HG03432 (cell line): ENCODE data around the gene PIK3CB.
A peak's percentile ranks its signal among the peaks of the same experiment; 100 is the strongest.
"Not testable (repeated sequence)": the region's sequence is repeated elsewhere in the genome, so short reads cannot be mapped to it uniquely, and the experiment has no call there.

Experiments used
- ATAC-seq: cut with Tn5 transposase; IDR thresholded peaks from one replicate; pipeline ENCODE4 v1.9.1; 2021; ENCODE audit warnings: mild to moderate bottlenecking, moderate library complexity; ENCODE audit not compliant: unreplicated experiment

Gene PIK3CB

DNA sequence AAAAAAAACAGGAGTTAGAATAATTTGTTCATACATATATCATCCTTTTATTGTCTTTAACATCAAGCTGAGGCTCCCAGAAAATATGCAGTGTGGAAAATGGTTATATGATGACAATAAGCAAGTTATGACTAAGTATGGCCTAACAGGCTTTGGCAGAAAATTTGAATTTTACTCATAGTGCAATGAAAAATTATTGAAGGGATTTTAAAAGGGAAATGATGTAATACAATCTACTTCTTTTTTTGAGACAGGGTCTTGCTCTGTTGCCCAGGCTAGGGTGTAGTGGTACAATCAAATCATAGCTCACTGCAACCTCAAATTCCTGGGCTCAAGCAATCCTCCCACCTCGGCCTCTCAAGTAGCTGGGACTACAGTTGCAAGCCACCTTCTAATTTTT lies 147.5 kb downstream of the PIK3CB start:
- ATAC-seq, result peak; percentile 36

GRCh38 chr3:138686771-138687221 lies 147.9 kb downstream of the PIK3CB start:
- ATAC-seq, result peak; percentile 98

DNA sequence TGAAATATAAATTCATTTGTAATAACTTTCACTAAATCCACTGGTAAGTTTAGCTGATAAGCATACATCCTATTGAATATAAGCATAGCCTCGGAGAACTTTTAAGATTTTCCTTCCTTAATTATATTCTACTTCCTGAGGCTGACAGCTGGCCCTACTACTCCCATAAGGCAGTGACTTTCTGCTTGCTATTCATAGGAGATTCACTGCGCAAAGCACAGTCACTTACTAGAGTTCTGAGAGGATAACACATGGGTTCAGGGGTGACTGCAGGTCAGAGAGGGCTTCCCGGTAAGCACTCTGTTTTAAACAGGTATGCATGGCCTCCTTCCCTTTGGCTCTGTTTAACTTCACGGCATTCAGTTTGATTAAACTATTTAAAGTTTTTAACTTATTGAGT lies 150.3 kb downstream of the PIK3CB start:
- no peak for ATAC-seq

- no peak for ATAC-seq
Measured at GRCh38 chr3:138682648-138683047, 152.1 kb downstream of the PIK3CB start.

DNA sequence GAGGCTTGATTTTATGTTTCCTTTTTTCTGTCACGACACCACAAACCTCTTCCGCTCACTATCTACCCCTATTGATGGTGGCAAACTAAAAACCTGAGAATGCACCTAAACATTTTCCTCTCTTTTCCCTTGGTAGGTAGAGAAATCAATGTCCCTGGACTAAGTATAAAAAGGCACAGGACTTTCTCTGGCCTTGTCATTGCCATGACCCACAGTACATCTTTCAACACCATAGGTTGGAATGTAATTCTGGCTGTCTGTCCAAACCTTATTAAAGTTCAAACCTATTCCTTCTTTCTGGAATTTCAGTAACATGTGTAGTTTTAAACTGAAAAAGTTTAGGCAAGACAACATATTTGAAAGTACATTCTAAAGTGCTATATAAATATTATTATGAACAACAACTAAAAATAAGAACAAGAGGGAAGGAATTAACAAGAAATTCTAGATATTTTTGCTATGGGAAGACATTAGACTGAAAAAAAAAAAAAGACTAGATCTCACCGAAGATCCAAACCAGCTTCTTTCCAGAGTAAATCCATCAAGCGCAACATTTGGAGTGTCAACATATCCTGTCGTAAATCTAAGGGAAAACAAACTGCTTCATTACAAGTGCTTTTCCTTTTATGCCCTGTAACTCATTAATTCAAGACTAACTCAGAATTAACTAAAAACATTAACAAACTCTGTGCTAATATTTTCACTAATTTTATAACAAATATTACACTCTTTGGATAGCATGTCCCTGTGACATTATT lies 153.1 kb downstream of the PIK3CB start:
- ATAC-seq, result no peak

DNA sequence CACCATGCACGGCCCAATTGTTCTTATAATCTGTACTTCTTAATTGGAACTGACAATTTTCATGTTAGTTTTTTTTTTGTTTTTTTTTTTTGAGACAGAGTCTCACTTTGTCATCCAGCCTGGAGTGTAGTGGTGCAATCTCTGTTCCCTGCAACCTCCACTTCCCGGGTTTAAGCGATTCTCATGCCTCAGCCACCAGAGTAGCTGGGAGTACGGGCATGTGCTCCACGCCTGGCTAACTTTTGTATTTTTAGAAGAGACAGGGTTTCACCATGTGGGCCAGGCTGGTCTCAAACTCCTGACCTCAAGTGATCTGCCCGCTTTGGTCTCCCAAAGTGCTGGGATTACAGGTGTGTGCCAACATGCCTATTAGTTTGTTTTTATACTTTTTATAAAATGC lies 153.8 kb downstream of the PIK3CB start:
- not testable (repeated sequence) for ATAC-seq

- ATAC-seq, result no peak
Measured at GRCh38 chr3:138678874-138679392, 155.8 kb downstream of the PIK3CB start.

- no peak for ATAC-seq
Measured at GRCh38 chr3:138678086-138678485, 156.6 kb downstream of the PIK3CB start.

DNA sequence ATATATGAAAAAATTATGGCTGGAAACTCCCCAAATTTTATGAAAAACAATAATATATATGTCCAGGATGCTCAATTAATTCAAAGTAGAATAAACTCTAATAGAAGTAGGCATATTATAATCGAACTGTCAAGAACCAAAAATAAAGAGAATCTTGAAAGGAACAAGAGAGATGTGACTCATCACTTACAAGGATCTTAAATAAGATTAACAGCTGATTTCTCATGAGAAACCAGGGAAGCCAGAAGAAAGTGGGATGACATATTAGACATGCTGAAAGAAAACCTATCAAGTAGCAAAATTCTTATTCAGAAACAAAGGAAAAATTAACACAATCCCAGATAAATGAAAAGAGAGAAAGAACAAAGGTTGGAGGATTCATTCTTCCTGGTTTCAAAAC lies 159.3 kb downstream of the PIK3CB start:
- no peak for ATAC-seq

DNA sequence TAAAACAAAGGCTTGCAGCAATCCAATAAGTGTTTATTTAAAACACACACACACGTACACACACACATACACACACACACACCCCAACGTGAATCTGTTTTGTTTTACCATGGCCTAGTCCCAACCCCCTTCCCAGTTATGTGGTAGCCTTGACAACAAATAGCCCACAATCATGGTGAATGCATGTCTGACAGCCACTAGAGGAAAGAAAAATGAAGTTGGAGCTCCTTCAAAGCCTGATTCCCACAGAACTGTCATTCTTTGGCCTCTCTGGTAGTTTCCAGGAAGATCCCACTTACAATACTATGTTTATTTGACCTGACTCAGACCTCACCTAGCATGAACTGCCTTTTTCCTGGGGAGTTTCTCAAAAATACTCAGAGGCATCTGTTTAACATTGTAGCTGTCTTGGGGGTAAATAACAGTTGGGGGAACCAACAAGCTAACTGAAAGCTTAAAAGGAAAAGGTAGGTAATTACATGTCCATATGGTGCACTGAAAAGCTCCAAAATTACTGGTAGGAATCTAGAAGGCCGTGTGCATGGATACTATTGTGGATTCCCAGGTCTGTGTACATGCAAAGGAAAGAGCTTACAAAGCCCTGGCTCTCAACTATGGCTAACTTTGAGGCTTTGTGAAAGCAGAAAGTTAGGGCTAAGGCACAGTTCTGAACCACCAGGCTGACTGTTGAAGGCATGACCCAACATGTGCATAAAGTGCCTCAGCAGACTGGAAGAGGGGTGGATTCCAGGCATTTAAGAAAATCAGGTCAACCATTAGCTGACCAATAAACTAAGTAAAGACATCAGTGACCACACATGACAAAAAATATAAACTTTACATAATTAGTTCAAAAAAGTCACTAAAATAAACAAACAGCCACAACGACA lies 160.8 kb downstream of the PIK3CB start:
- ATAC-seq, result no peak

DNA sequence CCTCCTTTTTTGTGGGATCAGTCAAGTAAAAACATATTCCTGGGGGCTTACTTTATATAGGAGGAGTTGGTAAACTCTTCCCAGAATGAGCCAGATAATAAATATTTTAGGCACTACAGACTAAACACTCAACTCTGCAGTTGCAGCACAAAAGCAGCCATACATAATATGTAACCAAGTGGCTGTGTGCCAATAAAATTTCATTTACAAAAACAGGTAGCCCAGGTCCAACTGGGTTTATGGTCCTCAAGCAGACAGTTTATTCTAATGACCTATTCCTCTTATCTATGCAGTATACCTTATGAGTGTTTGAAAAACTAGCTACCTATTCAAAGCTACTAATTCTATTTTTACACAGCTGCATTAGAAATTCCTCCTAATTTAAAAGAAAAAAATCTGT lies 164.3 kb downstream of the PIK3CB start:
- ATAC-seq, result no peak

GRCh38 chr3:138668107-138668506 lies 166.6 kb downstream of the PIK3CB start:
- no peak for ATAC-seq

GRCh38 chr3:138657508-138657907 lies 177.2 kb downstream of the PIK3CB start:
- ATAC-seq, result no peak

GRCh38 chr3:138653567-138653966 lies 181.2 kb downstream of the PIK3CB start:
- ATAC-seq, result no peak

DNA sequence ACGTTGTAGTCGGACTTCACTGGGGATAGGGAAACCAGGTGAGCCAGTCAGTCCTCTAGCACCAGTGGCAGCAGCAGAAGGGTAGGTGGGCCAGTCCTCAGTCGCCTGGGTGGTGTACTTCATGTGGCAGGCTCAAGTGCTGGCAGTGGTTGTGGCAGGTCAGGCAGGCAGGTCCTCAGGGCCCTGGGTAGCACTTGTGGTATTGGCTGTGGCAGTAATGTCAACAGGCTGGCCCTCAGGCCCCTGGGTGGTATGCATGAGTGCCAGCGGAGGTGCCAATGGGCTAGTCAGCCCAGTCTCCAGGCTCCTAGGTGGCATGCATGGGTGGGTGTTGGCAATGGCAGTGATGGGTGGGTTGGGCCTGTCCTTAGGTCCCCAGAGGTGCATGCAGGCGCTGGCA lies 185.6 kb downstream of the PIK3CB start:
- no peak for ATAC-seq

GRCh38 chr3:138646513-138646912 lies 188.2 kb downstream of the PIK3CB start:
- no peak for ATAC-seq

DNA sequence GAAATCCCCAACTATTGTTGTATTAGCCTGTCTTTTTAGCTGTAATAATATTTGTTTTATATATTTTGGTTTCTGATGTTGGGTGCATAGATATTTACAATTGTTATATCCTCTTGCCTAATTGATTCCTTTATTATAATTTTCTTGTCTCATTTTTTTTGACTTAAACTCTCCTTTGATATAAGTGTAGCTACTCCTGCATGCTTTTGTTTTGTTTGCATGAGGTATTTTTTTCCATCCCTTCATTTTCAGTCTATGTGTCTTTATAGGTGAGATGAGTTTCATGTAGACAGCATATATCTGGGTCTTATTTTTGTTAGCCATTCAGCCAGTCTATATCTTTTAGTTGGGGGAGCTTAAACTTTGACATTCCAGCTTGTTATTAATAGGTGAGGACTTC lies 188.7 kb downstream of the PIK3CB start:
- ATAC-seq, result no peak

DNA sequence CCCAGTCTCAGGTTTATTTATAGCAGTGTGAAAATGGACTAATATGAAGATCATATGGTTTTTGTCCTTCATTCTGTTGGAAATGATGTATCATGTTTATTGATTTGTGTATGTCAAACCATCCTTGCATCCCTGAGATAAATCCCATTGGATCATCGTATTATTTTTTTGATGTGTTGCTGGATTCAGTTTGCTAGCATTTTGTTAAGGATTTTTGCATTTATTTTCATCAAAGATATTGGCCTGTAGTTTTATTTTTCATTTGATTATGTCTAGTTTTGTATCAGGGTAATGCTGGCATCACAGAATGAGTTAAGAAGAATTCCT lies 191.8 kb downstream of the PIK3CB start:
- no peak for ATAC-seq

- no peak for ATAC-seq
Measured at GRCh38 chr3:138642226-138642926, 192.4 kb downstream of the PIK3CB start.

- no peak for ATAC-seq
Measured at GRCh38 chr3:138640537-138640936, 194.2 kb downstream of the PIK3CB start.

- ATAC-seq, result no peak
Measured at GRCh38 chr3:138638641-138639040, 196.1 kb downstream of the PIK3CB start.
